Measurements from ENCODE around the gene STN1.

The STN1 gene, protein sequence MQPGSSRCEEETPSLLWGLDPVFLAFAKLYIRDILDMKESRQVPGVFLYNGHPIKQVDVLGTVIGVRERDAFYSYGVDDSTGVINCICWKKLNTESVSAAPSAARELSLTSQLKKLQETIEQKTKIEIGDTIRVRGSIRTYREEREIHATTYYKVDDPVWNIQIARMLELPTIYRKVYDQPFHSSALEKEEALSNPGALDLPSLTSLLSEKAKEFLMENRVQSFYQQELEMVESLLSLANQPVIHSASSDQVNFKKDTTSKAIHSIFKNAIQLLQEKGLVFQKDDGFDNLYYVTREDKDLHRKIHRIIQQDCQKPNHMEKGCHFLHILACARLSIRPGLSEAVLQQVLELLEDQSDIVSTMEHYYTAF

DNA sequence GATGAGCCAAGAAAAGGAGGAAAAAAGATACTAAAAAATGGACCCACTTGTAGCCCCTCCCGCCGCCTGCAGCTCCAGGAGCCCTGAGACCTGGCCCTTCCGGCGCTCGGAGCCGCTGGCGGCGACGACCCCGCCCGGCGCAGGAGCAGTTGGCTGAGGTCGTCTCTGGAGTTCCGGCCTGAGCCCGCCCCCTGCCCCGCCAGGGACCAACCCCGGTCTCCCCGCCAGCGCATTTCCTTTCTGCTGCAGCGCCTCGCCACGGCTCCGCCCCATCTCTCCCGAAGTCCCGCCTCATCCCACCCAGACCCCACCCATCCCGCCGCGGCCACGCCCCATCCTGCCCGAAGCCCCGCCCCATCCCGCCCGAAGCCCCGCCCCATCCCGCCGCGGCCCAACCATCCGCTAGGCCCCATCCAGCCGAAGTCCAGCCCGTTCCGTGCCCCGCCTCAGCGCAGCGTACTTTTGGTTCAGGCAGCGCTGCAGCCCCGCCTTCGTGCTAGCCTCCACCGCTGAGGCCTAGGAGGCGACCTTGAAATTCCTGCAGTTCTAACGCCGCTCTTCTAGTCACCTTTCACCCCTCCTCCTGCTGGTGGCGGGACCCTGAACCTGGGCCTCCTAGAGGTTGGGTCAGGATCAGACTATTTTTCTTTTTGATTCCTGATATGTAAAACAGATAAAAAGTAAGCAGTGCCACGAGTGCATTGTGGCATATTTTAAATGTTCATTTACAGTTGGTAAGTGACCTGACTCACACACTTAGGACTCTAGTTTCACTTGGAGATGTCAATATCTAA is at the start of gene STN1:
STN1 (minus strand) TSS at position 132 of the 794 bp plus-strand sequence. CDS start 590 bp downstream, outside the sequence.
- DNase-seq (ENCODE audit: low read depth in 3 of 3, low spot score in 1 of 3), result peak; percentile 89 to 91 (median 90)

DNA sequence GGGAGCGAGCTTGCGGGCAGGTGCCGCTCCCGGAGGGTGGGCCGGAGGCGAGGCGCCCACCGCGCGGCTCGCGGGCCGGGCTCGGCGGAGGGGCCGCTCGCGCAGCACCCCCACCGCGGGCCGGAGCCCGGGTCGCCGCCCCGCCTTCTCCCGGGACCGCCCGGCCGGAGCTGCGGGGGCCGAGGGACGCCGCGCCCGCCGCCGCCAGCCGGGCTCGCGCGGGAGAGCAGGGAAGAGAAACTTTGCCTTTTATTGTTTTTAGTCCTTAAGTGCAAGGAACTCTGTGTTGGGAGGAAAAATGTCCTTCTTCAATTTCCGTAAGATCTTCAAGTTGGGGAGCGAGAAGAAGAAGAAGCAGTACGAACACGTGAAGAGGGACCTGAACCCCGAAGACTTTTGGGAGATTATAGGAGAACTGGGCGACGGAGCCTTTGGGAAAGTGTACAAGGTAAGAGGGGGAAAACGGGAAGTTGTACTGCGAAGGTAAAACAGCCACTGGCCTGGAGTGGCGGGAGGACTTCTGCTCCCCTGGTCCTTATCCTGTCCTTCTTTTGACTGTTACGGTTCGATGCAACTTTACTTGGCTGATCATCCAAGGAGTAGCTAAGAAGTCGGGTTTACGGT is 49.6 kb upstream of the STN1 start:
- DNase-seq (ENCODE audit: low read depth in 3 of 3, low spot score in 1 of 3), result no peak

DNA sequence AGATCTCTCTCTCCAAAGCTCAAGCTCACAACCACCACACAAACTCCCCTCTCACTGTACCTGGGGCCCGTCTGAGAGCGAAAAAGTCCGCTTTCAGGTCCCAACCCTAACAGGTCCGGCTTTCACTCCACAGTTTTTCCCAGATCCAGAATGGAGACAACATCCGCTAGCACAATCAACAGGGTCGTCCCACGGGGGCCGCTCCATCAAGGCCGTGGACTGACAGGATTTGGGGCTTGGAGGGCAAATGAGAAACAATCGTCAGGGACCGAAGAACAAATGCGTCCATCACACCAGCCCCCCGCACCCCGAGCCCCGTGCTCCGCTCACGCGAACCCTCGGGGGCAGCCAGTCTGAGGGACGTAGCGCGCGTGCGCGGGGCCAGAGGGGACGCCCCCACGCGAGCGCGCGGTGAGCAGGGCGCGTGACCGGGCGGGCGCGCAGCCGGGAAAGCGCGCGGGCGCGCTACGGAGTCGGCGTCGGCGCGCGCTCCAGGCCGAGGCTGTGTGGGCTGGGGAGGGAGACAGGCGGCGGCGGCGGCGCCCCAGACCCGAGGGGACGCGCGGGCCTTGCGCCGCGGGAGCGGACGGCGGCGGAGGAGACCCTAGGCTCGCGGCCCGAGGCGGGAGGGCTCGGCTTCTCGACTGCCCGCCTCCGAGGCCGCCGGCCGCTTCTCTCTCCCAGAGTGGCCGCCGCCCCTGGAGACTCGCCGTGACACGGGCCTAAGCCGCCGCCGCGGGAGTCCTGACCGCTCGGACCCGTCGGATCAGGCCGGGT is 48.9 kb upstream of the STN1 start, which contains the start of gene SLK:
SLK (plus strand) TSS at position 470 of the 777 bp plus-strand sequence. CDS start 606 bp downstream, outside the sequence.
- DNase-seq (ENCODE audit: low read depth in 3 of 3, low spot score in 1 of 3), result peak; percentile 52 to 73 (median 70)

DNA sequence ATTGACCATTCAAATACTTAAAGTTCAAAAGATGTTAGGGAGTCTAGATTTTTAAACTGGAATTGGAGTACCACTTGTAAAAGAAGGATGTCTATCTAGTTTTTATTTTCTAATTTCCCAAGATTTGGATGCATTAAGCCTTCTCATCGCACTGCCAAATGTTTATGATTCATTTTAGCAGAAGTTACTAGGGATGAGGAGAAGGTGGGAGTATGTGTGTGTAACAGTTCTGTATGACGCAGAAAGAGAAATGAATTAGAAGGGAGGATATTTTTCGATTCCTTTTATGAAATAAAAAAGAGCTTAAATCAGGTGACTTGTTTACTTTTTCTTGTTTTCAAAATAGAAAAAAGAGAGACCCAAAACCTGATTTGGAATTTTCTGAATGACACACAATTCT is 42.1 kb upstream of the STN1 start:
- no peak for DNase-seq (ENCODE audit: low read depth in 3 of 3, low spot score in 1 of 3)

DNA sequence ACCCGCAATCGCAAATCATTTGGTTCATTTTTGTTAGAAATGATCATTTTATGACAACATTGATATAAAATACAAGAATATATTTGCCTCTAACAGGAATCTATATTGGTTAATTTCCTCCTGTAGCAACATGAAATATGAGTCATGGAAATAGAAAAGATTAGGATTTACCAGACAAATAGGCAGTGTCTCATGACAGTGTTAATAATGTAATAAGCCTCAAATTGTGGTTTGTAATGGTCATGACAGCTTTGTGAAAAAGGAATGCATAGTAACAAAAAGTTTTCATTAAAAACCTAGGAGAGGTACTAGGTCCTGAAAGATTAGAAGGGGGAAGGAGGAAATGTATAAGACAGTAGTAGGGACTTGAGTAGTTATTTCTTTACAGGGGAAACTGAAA is 41.0 kb upstream of the STN1 start:
- DNase-seq (ENCODE audit: low read depth in 3 of 3, low spot score in 1 of 3), result no peak

DNA sequence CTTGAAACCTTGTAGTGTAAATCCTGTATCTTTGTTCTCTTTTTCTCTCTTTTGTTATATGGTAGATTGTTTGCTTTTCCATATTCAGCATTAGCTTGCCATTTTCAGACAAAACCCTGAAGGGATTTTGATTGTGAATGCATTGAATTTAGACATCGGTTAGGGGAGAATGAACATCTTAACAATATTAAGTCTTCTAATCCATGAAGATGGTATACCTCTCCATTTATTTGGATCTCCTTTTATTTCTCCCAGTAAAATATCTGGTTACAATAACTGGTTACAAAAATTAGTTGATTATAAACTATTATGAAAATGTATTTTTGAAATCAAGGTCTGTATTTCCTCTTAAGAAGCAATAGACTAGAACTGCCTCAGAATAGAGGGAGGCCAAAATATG is 36.6 kb upstream of the STN1 start:
- no peak for DNase-seq (ENCODE audit: low read depth in 3 of 3, low spot score in 1 of 3)

DNA sequence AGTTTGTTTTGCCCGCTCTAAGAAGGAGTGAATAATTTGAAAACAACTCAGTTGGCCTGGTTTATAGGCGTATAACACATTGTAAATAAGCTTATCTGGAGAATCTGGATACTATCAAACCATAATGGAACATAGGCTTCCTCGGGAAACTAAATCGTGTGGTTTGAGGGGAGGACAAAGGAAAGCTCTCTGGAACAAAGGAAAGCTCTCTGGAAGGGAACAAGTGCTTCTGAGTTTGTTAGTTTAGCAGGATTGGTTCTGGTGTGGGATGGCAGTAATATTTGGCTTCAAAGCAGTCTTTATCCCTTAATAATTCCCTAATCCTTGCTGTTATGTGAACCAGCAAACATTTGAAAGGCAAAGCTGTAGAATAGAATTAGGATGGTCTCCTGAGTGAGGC is 34.0 kb upstream of the STN1 start:
- no peak for DNase-seq (ENCODE audit: low read depth in 3 of 3, low spot score in 1 of 3)

DNA sequence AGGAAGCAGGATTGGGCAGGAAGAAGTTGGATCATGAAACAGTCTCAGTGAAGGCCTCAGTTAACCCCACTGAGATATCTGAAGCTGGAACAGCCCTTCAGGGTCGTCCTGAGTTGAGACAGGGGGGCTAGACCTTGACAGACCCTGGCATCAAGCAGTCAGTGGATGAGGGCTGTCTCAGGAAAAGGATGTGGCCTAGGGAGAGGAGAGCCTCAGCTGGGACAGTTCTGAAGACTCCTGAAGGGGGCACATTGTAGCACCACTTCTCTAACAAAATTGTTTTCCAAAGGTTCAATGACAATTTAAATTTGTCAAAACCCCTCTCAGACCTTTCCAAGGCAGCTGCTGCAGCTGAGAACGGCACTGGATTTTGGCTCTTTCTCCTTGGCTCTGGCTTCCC is 33.2 kb upstream of the STN1 start:
- DNase-seq (ENCODE audit: low read depth in 3 of 3, low spot score in 1 of 3), result no peak

DNA sequence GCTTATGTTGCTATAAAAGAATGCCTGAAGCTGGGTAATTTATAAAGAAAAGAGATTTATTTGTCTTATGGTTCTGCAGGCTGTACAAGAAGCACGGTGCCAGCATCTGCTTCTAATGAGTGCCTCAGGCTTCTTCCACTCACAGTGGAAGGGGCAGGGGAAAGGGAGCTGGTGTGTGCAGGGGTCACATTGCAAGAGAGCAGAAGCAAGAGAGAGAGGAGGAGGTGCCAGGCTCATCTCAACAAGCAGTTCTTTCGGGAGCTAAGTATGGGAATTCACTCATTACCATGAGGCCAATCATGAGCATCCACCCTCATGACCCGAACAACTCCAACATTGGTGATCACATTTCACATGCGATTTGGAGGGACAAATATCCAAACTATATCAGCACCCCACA is 31.7 kb upstream of the STN1 start:
- no peak for DNase-seq (ENCODE audit: low read depth in 3 of 3, low spot score in 1 of 3)

DNA sequence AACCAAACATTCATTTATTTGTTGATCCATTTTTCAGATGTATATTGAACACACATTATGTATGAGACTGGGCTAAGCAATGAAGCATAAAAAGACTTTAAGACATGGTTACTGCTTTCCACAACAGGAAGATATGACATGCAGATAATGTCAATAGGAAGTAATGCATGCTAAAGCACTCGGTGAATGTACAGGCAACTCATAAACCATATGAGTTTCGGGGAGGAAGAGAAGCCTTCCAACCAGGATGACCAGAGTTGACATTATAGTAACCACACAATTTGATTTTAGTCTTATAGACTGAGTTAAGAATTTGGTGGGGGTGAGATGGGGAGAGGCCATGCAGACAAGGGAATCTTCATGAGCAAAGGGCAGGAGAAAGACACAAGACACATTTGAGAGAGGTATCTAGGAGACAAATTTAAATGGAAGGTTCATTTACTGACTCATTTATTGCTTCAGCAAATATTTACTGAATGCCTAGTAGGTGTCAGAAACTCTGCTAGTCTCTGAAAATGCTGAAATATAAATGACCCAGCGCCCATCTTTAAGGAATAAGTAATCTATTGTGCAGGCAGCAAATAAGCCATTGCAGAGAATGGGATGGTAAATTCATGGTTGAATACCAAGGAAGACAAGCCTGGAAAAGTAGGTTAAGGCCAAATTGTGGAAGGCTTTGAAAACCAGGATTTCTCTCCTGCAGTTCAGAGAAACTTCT is 30.0 kb upstream of the STN1 start:
- no peak for DNase-seq (ENCODE audit: low read depth in 3 of 3, low spot score in 1 of 3)

DNA sequence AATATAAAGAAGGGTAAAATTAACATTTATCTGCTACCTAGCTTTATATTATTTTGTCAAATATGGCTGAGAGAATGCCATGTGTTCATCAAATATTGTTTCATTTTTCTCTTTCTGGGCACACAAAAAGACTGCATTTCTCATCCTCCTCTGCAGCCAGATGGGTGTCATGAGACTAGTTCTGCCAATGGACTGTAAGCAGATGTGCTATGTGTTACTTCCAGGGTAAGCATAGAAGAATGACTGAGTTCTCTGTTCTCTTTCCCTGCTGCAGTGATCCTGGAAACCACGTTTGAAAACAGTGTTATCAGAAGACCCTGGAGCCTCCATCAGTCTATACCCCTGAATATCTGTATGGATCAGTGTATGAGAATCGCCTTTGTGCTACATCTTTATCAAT is 24.9 kb upstream of the STN1 start:
- no peak for DNase-seq (ENCODE audit: low read depth in 3 of 3, low spot score in 1 of 3)

DNA sequence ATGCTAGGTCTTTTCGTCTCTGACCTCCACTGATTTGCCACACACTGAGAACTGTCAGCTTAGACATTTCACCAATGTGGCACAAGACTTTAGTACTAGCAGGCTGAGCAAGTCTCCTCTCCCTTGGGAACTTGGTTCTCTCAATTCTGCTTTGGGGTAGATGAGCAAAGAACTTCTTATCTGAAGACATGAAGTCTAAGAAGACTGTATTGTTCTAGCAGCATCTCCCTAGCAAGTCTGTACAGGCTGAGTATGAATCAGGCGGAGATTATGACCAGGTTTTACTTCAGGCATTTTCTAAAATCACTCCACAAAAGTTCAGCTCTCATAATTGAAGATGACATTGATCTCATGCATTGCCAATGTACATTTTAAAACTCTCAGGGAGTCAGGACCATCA is 23.8 kb upstream of the STN1 start:
- no peak for DNase-seq (ENCODE audit: low read depth in 3 of 3, low spot score in 1 of 3)

DNA sequence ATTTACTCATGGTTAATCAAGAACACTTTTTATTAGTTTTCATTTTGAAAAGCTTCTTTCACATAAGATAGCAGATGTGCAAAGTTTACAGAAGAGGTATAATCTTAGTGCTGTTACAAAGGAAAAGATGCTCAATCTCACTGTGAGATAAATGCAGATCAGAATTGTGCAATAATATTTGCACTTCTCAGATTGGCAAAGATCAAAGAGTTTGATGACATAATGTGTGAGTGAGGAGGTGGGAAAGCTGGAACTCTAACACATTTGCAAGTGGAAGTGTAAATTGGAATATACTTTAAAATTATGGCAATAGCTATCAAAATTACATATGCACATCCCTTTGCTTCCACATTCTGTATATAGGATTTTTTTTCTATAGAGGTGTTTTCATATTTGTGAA is 21.5 kb upstream of the STN1 start:
- DNase-seq (ENCODE audit: low read depth in 3 of 3, low spot score in 1 of 3), result no peak

DNA sequence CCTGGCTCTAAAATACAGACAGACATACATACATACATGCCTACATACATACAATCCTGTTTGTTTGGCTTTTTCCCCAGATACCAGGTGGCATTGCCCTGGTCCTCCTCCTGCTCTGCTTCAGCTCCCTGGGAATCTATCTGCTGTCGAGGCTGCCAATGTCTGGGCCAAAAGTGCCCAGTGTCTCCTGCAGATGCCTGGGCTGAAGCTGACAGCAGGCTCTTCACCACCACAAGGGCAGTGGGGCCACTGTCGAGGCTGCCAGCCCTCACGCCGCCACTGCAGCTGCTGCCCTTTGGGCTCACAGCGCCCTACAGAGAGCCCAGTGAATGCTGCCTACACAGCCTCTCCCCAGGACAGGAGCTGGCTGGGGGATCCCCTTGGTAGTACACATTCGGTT is 18.0 kb upstream of the STN1 start:
- no peak for DNase-seq (ENCODE audit: low read depth in 3 of 3, low spot score in 1 of 3)

DNA sequence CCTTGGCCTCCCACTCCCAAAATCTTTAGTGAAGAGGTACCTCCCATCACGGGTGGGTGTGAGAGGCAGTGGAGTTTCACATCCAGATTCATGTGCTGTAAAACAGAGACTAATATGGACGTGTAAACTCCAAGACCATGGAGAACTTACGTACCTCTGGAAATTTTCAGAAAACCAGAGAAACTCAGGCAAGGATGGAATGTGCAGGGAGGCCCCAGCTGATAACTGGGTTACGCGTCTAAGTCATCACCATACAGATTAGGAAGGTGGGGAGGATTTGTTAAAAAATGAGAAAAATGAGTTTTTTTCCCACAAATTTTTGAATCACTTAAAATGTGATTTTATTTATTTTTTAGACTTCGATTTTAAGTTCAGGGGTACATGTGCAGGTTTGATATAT is 16.3 kb upstream of the STN1 start:
- no peak for DNase-seq (ENCODE audit: low read depth in 3 of 3, low spot score in 1 of 3)

DNA sequence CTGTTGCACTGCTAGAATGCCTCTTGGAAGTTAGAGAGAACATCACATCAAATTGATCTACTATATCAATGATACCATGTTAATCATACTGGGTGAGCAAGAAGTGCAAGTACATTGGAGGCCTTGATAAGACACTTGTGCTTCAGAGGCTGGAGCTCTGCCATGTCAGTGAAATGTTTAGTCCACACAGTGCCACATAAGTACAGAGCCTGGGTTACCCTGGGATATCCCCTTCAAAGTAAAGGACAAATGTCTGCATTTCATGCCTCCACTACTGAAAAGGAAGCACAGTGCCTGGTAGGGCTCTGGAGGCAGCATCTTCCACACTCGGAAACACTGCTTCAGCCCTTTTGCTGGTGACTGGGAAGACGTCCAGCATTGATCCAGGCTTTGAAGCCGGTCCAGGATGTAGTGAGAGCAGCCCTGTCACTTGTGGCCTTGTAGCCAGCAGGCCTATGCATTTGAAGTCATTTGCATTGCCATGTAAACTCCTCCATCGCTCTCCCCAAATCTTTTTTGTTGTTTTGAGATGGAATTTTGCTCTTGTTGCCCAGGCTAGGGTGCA is 15.7 kb upstream of the STN1 start:
- no peak for DNase-seq (ENCODE audit: low read depth in 3 of 3, low spot score in 1 of 3)

DNA sequence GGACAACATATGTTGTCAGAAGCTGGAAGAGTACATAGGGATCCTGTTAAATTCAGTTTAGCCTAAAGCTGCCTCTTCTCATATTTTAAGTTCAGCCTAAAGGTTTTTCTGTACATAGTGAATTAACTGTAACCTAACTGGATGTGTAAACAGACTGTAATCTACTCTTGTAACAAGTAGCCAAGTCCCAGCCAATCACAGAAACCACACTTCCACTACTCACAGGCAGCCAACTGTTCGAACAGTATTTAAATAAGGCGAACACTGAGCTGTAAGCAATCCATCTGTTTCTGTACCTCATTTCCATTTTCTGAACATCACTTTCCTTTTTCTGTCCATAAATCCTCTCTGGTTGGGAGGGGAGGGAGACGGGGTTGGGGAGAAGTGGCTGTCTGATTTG is 15.0 kb upstream of the STN1 start:
- DNase-seq (ENCODE audit: low read depth in 3 of 3, low spot score in 1 of 3), result no peak

DNA sequence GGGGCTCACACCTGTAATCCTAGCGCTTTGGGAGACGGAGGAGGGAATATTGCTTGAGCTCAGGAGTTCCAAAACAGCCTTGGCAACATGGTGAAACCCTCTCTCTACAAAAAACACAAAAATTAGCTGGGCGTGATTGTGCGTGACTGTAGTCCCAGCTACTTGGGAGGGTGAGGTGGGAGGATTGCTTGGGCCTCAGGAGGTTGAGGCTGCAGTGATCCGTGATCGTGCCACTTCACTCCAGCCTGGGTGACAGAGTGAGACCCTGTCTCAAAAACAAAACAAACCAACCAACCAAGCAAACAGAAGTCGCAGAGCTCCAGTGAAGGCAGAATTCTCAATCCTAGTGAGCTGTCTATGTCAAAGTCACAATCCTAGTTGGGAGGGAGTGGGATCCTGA is 14.3 kb upstream of the STN1 start:
- DNase-seq (ENCODE audit: low read depth in 3 of 3, low spot score in 1 of 3), result no peak

DNA sequence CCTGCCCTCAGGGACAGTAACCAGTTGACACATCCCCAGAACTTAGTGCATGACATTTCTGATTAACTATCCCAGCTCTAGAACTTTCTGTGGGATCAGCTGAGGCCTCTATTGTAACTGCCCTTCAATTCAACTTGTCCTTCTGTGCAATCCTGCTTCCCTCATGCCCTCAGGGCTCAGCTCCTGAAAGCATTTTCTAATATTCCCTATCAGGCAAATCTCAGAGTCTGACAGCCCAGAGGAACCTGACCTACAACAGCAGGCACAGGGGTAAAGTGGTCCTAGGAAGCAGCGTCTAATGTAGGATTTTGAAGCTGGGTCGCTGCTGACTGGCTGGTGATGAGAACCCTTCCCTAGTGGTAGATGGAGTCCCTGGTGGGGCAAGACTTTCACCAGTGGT is 13.6 kb upstream of the STN1 start:
- no peak for DNase-seq (ENCODE audit: low read depth in 3 of 3, low spot score in 1 of 3)

DNA sequence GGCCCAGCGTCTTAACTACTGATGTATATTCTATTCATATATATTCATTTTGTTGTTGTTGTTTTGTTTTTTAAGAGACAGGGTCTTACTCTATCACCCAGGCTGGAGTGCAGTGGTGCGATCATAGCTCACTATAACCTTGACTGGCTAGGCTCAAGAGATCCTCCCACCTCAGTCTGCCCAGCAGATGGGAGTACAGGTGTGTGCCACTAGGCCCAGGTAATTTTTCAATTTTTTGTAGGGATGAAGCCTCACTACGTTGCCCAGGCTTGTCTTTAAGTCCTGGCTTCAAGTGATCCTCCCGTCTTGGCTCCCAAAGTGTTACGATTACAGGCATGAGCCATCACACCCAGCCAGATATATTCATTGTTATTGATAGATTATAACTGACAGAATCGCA is 12.9 kb upstream of the STN1 start:
- DNase-seq (ENCODE audit: low read depth in 3 of 3, low spot score in 1 of 3), result no peak
